ENCODE measurements around the gene PSMB10.

GRCh38 chr16:67977469-67978227, 41.0 kb upstream of the PSMB10 start:
- TF ChIP-seq, protein P1, sequence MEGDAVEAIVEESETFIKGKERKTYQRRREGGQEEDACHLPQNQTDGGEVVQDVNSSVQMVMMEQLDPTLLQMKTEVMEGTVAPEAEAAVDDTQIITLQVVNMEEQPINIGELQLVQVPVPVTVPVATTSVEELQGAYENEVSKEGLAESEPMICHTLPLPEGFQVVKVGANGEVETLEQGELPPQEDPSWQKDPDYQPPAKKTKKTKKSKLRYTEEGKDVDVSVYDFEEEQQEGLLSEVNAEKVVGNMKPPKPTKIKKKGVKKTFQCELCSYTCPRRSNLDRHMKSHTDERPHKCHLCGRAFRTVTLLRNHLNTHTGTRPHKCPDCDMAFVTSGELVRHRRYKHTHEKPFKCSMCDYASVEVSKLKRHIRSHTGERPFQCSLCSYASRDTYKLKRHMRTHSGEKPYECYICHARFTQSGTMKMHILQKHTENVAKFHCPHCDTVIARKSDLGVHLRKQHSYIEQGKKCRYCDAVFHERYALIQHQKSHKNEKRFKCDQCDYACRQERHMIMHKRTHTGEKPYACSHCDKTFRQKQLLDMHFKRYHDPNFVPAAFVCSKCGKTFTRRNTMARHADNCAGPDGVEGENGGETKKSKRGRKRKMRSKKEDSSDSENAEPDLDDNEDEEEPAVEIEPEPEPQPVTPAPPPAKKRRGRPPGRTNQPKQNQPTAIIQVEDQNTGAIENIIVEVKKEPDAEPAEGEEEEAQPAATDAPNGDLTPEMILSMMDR (IDR thresholded peaks at IDR 0.05) = no peak
- no peak for TF ChIP-seq POLR2A (IDR thresholded peaks at IDR 0.05)
